HepG2 (cell line): ENCODE data around the gene APPBP2. TPM values are rescaled to one million over a fixed set of nuclear protein-coding genes. Genes with fewer than 3 reads are reported as not detected.

ENCODE experiments used
- ARID2 ChIP-seq: sonication (generic); formaldehyde crosslinking; IDR thresholded peaks from 2 replicates; pipeline ENCODE4 v1.8.1; 2022; ENCODE audit warnings: mild to moderate bottlenecking, missing genetic modification reagents, borderline replicate concordance
- CBFB ChIP-seq: sonication (generic); formaldehyde crosslinking; IDR thresholded peaks from 2 replicates; pipeline ENCODE4 v1.4.0; 2020; ENCODE audit warnings: missing genetic modification reagents
- CCDC6 ChIP-seq: sonication (generic); formaldehyde crosslinking; IDR thresholded peaks from 2 replicates; pipeline ENCODE4 v1.8.1; 2022; ENCODE audit warnings: mild to moderate bottlenecking, missing genetic modification reagents, moderate library complexity
- CSRNP1 ChIP-seq: sonication (generic); formaldehyde crosslinking; IDR thresholded peaks from 2 replicates; pipeline ENCODE4 v1.8.1; 2023; ENCODE audit warnings: mild to moderate bottlenecking, missing genetic modification reagents
- ETV6 ChIP-seq: sonication (generic); formaldehyde crosslinking; conservative IDR thresholded peaks from 2 replicates; pipeline ENCODE4 v1.4.0; 2020; ENCODE audit warnings: missing genetic modification reagents
- HDAC1 ChIP-seq: sonication (generic); formaldehyde crosslinking; IDR thresholded peaks from 2 replicates; pipeline ENCODE4 v1.5.1; 2020; ENCODE audit warnings: mild to moderate bottlenecking, missing genetic modification reagents
- KDM5B ChIP-seq: sonication (generic); formaldehyde crosslinking; IDR thresholded peaks from 2 replicates; pipeline ENCODE4 v1.4.0; 2020; ENCODE audit warnings: missing genetic modification reagents, mild to moderate bottlenecking, borderline replicate concordance
- TCF7 ChIP-seq: sonication (generic); IDR thresholded peaks from 2 replicates; pipeline ENCODE4 v1.6.1; 2016; ENCODE audit warnings: antibody characterized with exemption, low read depth
- ZGPAT ChIP-seq: IDR thresholded peaks from 2 replicates; pipeline ENCODE4 v1.6.1; 2016; ENCODE audit warnings: mild to moderate bottlenecking
- ZNF331 ChIP-seq: sonication (generic); formaldehyde crosslinking; IDR thresholded peaks from 2 replicates; pipeline ENCODE4 v1.4.0; 2020; ENCODE audit warnings: missing genetic modification reagents
- ZNF569 ChIP-seq: sonication (generic); formaldehyde crosslinking; IDR thresholded peaks from 2 replicates; pipeline ENCODE4 v1.5.0; 2020; ENCODE audit warnings: mild to moderate bottlenecking, missing genetic modification reagents, moderate library complexity, borderline replicate concordance
- ZNF670 ChIP-seq: sonication (generic); formaldehyde crosslinking; IDR thresholded peaks from 2 replicates; pipeline ENCODE4 v1.8.0; 2022; ENCODE audit warnings: mild to moderate bottlenecking, missing genetic modification reagents, borderline replicate concordance
- ZNF691 ChIP-seq: sonication (generic); formaldehyde crosslinking; IDR thresholded peaks from 2 replicates; pipeline ENCODE4 v1.4.0; 2020; ENCODE audit warnings: missing genetic modification reagents, low read depth, mild to moderate bottlenecking, borderline replicate concordance
- polyA plus RNA-seq, 8 experiments: library from polyadenylated mRNA; depleted of rRNA in 3 of 8; stranded (reverse) in 7 of 8; unstranded in 1 of 8; fragments of >200 nt; fragmentation: Illumina TruSeq in 4 of 8; extraction: Trizol in 4 of 8; gene quantifications; 2 replicates each; pipeline versions ENCODE4 v1.2.1 to v1.2.3, GENCODE V29; 2011 to 2016; ENCODE audit warnings: low read depth in 4 of 8, missing spikeins in 1 of 8, mixed read lengths in 1 of 8; ENCODE audit not compliant: insufficient read depth in 1 of 8
- total RNA-seq, 5 experiments: library from RNA; depleted of rRNA; stranded (reverse); fragments of >200 nt; fragmentation: Illumina TruSeq; extraction: Trizol; gene quantifications; 2 replicates each; pipeline ENCODE4 v1.2.3, GENCODE V29; 2016; ENCODE audit warnings: low read depth in 1 of 5
- TF ChIP-seq, protein P1 (sequence below): sonication (generic); formaldehyde crosslinking; IDR thresholded peaks from 2 replicates; pipeline ENCODE4 v1.9.0; 2021; ENCODE audit warnings: missing genetic modification reagents, mild to moderate bottlenecking, borderline replicate concordance
- TF ChIP-seq, protein P2 (sequence below), 2 experiments: sonication (generic) in 1 of 2; formaldehyde crosslinking in 1 of 2; IDR thresholded peaks; 2 replicates each; pipeline versions ENCODE4 v1.6.1 to v1.9.0; 2014 to 2022; ENCODE audit warnings: antibody characterized with exemption in 1 of 2, borderline replicate concordance in 1 of 2, inconsistent platforms in 1 of 2, low read depth in 1 of 2, missing genetic modification reagents in 1 of 2

Gene APPBP2
- total and polyA plus RNA-seq, 2 of the 13 experiments (the other 11 are each of a cell fraction or from before 2014, with no cell fraction given): 17.5 to 45.8 TPM

- 0 out of 2 replicates have a peak, but pooled peaks have one; percentile 18 for TF ChIP-seq CBFB
- TF ChIP-seq, protein P1, sequence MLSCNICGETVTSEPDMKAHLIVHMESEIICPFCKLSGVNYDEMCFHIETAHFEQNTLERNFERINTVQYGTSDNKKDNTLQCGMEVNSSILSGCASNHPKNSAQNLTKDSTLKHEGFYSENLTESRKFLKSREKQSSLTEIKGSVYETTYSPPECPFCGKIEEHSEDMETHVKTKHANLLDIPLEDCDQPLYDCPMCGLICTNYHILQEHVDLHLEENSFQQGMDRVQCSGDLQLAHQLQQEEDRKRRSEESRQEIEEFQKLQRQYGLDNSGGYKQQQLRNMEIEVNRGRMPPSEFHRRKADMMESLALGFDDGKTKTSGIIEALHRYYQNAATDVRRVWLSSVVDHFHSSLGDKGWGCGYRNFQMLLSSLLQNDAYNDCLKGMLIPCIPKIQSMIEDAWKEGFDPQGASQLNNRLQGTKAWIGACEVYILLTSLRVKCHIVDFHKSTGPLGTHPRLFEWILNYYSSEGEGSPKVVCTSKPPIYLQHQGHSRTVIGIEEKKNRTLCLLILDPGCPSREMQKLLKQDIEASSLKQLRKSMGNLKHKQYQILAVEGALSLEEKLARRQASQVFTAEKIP: no peak
- TF ChIP-seq HDAC1 (CRISPR knock-in tag): no peak
- peak; percentile 28; the same call in 1 of the 2 replicates for TF ChIP-seq ARID2 (CRISPR knock-in tag)
- 0 out of 2 replicates have a peak, but pooled peaks have one; percentile 40 for TF ChIP-seq ETV6 (CRISPR knock-in tag)
- TF ChIP-seq KDM5B (CRISPR knock-in tag): peak; percentile 80
- TF ChIP-seq ZNF569 (CRISPR knock-in tag): 0 out of 2 replicates have a peak, but pooled peaks have one; percentile 38
- TF ChIP-seq CCDC6: peak; percentile 15; the same call in 1 of the 2 replicates
- TF ChIP-seq, protein P2, sequence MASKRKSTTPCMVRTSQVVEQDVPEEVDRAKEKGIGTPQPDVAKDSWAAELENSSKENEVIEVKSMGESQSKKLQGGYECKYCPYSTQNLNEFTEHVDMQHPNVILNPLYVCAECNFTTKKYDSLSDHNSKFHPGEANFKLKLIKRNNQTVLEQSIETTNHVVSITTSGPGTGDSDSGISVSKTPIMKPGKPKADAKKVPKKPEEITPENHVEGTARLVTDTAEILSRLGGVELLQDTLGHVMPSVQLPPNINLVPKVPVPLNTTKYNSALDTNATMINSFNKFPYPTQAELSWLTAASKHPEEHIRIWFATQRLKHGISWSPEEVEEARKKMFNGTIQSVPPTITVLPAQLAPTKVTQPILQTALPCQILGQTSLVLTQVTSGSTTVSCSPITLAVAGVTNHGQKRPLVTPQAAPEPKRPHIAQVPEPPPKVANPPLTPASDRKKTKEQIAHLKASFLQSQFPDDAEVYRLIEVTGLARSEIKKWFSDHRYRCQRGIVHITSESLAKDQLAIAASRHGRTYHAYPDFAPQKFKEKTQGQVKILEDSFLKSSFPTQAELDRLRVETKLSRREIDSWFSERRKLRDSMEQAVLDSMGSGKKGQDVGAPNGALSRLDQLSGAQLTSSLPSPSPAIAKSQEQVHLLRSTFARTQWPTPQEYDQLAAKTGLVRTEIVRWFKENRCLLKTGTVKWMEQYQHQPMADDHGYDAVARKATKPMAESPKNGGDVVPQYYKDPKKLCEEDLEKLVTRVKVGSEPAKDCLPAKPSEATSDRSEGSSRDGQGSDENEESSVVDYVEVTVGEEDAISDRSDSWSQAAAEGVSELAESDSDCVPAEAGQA (IDR thresholded peaks at IDR 0.05; ENCODE audit: low read depth): no peak
- TF ChIP-seq, protein P2 (CRISPR knock-in tag; IDR thresholded peaks at IDR 0.05; ENCODE audit: borderline replicate concordance): no peak
- TF ChIP-seq ZNF670 (CRISPR knock-in tag): no peak
- TF ChIP-seq ZNF691: peak; percentile 35; the same call in 1 of the 2 replicates
- 0 out of 2 replicates have a peak, but pooled peaks have one; percentile 48 for TF ChIP-seq ZNF331 (CRISPR knock-in tag)
- no peak for TF ChIP-seq TCF7
- peak; percentile 82; the same call in 1 of the 2 replicates for TF ChIP-seq CSRNP1 (CRISPR knock-in tag)
- peak; percentile 52; the same call in 1 of the 2 replicates for TF ChIP-seq ZGPAT (CRISPR knock-in tag)
These were observed 104.5 kb downstream of the APPBP2 start (continued) for GRCh38 chr17:60421273-60422161.
